ENCODE results near the gene DIAPH2.

Gene DIAPH2

DNA sequence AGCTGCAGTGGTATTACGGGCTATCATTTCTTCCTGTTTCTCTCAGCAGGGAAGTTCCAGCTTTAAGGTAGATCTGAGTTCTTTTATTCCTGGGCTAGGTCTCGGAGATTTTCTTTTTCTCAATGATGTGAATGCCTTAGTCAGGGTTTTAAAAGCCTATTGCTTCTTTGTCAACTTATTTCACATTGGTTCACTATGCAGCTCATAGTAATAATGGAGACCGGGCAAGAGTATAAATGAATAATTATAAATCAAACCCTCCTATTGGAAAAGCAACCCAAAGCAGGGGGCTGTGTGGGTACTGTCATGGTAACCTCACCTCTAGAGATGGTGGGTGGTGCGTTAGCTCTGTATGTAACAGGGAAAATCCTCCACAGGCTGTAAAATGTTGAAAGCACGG is 762.7 kb downstream of the DIAPH2 start:
- no peak for DNase-seq (ENCODE audit: low spot score)
- no peak for FAIRE-seq

DNA sequence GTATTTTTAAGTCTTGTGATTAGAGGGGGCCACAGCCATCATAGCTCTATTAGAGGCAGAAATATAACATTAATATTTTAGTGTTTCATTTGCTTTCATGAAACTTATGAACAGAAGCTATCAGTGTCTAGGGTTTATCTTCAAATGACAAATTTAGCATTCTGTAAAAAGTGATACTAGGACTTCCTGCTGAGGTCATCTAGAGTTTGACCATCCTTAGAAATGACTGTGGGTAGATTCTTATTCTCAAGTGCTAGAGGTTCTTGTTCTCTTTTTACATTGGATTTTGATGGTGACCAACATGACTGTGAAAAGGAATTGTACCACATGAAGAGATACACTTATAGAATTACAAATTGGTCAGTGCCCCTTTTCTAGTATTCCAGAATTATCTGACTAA is 767.6 kb downstream of the DIAPH2 start:
- DNase-seq (ENCODE audit: low spot score) (no peak), FAIRE-seq (no peak)

DNA sequence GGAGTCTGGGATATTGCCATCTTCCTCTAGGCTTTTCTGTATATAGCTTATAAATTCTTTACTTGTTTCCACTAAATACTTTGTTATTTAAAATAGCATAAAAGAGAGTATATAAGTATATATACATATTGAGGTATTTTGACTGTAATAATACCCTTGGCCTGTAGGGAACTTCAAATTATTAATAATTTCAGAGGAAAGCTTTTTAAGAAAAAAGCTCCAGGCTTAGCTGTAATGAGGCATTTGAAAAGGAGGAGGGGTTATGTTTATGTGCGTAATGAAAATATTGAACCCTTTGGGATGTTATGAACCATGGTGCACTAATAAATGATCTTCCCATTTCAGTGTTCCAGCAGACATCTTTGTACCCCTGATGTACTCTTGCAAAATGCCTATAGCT is 777.1 kb downstream of the DIAPH2 start:
- FAIRE-seq: no peak

DNA sequence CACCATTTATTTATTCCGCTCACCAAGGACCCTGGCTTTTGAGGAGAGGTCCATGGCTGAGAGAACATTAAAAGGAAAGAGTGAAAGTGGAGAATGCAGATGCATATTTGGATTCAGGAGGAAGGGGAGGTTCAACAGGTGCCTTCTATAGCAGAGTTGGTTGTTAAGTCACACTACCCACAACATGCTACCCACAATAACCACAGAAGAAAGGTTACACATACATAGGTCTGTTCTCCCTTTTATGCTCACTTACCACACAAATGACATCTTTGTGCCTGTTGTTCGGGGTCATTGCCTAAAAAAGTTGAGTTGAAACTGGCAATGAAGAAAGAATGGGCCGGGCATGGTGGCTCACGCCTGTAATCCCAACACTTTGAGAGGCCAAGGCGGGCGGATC is 786.4 kb downstream of the DIAPH2 start:
- DNase-seq (ENCODE audit: low spot score): no peak
- FAIRE-seq: no peak

More for the DNA sequence above, 777.1 kb downstream of the DIAPH2 start:
- DNase-seq (ENCODE audit: low spot score): no peak

DNA sequence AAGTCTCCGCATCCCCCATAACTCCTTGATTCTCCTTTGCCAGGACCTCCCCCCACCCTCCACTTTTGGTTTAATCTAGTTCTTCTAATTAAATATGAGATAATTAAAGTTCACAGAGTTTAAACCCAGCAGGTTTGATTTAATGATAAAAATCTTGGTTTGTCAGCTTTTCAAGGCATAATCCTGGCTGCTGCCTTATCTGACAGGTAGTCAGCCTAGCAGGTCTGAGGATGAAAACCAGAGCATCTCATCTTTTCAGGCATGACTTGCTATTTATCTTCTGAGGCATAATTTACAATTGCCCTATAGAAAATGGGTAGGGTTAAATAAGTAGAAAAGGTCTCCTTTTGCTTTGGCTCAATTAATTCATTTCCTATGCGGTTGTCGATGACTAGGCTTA is 790.3 kb downstream of the DIAPH2 start:
- DNase-seq (ENCODE audit: low spot score) (no peak), FAIRE-seq (no peak)

DNA sequence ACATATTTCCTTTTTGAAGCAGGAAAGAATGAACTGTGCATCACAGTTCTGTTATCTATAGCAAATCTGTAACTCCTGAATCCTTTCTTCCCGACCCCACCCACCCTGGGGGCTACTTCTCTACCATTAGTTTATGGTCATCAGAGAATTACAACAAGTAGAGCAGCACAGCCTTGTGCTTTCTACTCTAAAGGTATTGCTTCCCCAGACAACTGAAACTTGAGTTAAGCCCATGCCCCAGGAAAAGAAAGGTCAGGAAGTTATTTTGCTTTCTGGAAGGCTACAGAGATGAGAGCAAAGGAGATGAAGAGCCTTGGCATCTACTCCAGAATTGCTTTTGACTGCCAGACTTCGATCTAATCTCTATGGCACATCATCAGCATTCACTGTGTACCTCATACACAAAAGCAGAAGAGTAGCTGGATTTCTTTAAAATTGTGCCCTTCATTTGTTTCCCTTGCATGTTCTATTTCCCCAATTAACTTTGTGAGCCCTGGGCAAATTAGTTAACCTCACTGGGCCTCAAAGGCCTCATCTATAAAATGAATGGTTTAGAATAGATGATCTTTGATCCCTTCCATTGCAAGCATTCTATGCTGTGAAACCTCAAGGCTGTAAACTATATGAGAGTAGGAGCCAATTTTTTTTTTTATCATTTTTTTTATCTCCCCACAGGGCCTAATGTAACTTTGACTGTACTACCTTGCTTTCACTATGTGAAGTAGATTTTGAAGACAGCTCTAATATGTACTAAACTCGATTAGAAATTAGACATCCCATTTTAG is 794.7 kb downstream of the DIAPH2 start:
- FAIRE-seq (no peak), DNase-seq (ENCODE audit: low spot score) (no peak)

DNA sequence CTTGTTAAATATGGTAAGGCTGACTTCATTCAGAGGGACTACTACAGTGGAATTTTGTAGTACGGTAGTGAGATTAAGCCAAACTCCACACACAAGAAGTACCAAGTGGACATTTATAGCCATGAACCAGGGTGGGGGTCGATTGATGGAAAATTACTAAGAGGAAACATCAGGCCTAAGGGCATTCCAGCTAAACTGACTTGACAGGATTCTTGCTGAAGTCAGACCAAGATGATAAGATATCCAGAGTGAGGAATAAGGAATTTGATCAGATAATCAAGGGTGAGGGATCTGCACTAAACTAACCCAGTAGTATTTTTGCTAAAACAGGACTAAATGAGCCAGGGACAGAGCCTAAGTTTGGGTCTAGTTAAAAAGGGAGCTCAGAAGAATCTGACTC is 796.6 kb downstream of the DIAPH2 start:
- no peak for FAIRE-seq
- no peak for DNase-seq (ENCODE audit: low spot score)

DNA sequence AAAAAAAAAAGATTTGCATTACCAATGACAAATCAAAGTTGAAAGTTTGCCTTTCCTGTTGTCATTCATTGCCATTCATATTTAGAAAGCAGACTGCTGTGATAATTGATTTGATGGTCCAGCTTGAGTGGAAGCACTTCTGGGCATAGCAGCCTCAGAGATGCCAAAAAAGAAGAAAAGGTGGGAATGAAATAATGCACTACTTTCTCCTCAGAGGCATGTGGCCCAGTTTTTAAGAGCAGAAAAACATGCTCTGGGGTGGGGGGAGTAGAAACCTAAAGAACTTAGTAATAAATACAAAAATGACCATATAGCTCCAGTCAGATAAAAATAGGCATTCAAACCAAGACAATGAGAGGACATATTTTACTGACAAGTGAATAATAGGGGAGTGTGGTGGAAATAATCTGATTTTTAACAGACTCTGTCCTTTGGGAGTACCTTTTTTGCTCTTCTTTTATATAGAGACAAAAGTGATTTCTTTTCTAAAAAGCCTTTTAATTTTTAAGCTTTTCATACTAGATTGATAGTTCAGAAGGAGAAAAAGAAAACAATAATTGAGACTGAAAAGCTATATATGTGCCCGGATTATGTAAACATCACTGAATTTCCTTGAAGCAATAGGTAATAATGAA is 798.1 kb downstream of the DIAPH2 start:
- FAIRE-seq (no peak), DNase-seq (ENCODE audit: low spot score) (no peak)

DNA sequence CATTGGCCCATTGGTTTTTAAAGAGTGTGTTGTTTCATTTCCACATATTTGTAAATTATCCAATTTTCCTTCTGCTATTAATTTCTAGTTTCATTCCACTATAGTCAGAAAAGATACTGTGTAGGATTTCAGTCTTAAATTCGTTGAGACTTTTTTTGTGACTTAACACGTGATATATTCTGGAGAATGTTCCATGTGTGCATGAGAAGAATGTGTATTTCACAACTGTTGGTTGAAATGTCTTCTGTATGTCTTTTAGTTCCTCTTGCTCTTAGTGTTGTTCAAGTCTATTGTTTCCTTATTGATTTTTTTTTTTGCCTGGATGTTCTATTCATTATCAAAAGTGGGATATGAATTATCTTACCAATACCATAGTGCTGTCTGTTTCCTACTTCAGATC is 806.0 kb downstream of the DIAPH2 start:
- FAIRE-seq (no peak), DNase-seq (ENCODE audit: low spot score) (no peak)

DNA sequence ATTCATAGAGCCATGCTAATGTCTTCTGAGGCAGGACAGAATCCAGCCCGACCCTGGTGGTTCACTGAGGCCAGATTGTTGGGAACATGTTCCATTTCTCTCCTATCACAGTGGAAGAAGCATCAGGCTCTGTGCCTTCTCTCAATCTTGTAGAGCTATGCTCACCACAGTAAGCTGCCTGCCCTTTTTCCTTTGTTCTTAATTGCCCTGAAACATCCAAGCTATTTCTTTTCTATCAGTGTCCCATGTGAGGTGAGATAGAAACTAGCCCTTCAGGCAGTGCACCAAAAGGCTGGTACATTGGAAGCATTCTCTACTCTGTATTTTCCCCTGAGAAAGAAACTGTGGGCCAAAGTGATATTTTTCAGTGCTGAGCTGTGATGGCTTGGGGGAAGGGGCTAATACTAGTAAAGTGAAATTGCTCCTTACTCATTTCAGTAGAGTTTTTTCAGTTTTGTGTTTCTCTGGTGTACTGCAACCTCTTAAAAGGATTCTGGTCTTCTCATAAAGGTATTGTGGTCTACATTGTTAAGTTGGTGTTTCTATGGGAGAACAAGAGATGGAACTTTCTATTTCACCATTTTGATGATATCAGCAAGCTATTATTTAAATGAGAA is 810.2 kb downstream of the DIAPH2 start:
- FAIRE-seq: no peak

DNA sequence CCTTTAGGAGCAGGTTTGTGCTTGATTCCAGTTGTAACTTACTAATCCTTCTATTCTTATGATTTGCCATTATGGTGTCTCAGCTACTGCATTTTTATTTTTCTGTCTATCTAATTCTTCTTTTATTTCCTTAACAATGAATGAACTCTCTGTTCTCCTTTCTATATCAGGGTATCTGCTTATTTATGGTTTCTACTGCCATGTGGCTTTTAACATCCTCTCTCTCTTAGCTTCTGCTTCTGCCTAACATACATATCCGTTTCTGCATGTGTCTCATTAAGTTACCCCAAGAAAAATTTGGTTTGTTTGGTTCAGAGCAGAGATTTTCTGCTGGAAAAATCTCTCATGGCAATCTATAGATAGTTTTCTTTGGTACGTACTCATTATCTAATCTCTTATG is 813.5 kb downstream of the DIAPH2 start:
- FAIRE-seq (no peak), DNase-seq (ENCODE audit: low spot score) (no peak)

More for the DNA sequence above, 810.2 kb downstream of the DIAPH2 start:
- DNase-seq (ENCODE audit: low spot score): no peak

DNA sequence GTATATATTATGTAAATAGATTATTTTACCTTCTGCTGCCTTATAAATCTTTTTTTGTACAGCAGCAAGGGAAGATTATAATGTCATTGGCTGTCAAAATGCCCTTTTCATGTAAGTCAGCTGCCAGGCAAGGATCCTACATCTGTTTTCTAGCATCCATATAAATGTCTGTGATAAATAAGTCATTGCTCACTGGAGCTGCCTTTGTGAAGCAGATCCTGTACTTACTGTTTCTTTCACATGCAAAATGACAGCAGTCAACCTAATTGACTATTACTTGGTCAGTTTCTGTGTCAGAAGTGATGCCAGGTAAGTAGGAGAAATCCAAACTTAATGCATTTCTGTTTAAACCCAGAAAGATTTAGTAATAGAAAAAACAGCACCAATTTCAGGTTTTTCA is 819.8 kb downstream of the DIAPH2 start:
- no peak for FAIRE-seq

DNA sequence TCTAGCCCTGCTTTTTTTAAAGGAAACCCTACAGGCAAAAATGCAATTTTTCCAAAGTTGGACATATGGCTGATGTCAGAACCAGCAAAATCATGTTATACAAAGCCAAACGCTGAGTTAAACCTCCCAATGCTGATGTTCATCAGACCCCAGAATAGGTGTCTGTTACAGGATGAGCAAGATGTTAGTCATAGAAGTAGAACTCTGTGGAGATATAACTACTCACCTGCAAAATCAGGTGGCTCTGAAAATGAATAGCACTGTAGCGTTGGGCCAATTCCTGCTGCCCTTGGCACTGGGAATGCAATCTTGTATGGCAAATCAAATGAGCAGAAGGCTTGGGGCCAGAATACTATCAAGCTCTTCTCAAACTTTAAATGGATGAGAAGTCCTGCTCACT is 833.1 kb downstream of the DIAPH2 start:
- FAIRE-seq (no peak), DNase-seq (ENCODE audit: low spot score) (no peak)

More for the DNA sequence above, 819.8 kb downstream of the DIAPH2 start:
- no peak for DNase-seq (ENCODE audit: low spot score)

DNA sequence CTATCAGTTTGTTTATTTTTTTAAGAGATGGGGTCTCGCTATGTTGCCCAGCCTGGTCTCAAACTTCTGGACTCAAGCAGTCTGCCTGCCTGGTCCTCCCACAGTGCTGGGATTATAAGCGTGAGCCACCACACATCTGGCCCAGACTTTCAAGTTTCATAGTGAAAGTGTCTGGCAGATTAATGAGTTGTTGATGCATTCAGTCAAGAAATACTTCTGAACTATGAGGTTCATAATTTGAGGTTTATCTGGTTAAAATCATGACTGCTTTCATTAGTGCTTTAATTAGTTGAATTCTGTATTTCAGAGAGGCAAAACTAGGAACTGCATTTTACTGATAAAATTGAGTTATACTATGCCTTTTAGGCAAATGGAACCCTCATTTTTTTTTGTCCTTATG is 837.7 kb downstream of the DIAPH2 start:
- FAIRE-seq: no peak
- no peak for DNase-seq (ENCODE audit: low spot score)

DNA sequence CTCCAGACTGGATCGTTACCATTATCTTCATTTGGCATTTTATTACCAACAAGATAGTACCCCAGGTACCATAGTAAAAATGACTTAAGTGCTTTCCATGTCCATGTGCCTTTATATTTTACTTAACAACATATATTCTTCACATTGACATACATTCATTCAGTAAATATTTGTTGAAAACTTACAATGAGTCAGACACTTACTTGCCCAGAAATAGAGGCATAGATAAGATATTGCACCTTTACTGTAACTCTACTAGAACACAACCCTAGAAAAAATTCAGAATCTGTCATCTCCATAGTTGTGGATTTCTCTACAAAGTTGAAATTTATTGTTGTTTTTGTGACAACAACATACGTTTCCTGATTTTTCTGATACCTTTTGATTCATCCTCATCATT is 839.7 kb downstream of the DIAPH2 start:
- FAIRE-seq (no peak), DNase-seq (ENCODE audit: low spot score) (no peak)

DNA sequence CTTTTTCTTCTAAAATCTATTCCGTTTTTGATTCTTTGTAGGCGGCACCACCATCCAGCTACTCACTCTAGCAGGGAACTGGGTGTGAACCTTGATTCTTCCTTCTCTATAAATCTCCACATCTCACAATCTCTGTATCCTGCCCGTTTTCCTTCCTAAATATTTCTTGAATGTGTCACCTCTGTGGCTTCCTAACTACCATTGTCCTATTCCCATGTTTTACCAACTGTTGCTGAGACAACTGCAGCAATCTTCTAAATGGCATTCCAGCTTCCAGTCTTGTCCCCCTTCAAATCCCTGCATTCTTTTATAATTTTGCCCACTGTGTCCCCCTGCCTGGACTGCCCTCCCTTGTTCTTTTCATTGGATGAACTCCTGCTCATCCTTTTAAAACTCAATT is 840.4 kb downstream of the DIAPH2 start:
- DNase-seq (ENCODE audit: low spot score) (peak; percentile 64), FAIRE-seq (no peak)

DNA sequence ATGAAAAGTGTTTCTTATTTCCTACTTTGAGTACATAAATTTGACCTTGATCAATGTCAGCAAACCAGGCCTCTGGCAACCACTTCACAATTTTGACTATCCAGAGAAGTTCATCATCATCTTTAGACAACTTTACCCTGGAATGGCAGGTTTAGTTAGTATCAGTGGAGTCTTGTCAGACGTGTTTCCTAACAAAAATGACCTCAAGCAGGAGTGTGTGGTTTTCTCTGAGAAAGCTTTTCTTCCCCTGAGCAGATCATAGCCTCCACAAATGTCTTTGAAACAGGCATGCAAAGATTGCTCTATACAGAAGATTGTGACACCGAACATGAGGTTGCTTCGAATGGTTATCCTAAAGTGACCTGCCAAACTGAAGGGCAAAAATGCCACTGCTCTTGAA is 841.3 kb downstream of the DIAPH2 start:
- DNase-seq (ENCODE audit: low spot score) (no peak), FAIRE-seq (no peak)

DNA sequence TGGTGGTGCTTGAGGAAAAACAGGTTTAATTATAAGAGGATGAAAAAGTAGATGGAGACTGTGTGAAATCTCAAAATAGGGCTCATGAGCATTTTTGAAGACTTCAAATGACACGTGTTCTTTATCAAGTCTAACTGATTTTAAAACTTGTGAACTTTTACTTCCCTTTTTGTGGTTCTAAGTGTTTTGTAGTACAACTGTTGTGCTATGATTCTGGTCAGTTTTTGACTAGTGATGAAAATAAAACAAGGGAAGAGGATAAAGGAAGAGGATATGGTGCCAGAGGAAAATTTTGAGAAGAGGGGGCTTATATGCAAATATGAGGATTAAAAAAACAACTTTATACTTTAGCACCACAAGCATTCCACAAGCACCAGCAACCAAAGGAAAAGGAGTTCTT is 843.1 kb downstream of the DIAPH2 start:
- no peak for FAIRE-seq
- no peak for DNase-seq (ENCODE audit: low spot score)

DNA sequence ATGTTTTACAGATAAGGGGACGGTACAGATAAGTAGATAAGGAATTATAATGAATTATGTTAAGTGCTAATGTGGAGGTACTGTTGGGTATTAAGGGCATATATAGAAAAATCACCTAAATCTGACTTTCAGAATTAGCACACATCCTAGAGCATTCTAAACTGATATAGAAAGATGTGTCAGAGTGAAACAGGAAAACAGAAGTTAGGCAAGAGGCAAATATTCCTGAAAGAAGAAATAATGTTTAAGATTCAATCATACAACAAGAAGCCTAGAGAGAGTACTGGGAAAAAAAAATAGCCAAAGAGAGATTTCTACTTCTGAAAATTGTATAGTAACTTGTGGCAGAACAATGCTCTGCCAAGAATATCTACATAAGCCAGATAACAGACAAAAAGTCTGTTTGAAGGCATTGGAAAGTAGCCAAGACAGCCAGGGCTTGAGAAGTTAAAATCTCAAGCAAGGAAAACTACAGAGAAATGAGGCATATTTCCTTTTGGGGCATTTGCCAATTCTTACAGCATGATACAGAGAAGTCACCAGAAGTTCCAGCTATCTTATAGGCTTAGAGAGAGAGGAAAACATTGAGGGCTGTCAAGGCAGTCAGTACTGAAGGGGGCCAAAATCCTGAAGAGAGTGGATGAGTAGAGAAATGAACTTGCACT is 845.0 kb downstream of the DIAPH2 start:
- FAIRE-seq (no peak), DNase-seq (ENCODE audit: low spot score) (no peak)

DNA sequence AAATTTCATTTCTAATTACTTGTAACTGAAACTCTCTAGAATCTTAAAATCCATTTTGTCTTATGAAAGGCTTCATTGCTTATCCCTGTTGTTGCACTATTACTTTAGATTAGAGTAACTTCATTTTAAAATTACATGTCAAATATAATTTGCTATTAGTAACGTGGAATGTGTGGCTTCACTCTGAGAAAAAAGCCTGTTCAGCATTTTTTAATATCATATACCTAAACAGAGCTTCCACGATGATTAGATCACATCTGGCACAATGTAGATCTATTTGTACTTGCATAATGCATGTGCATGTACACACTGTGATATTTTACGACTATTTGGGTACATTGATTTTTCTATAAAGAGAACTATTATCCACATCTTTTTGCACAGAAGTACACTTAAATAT is 847.2 kb downstream of the DIAPH2 start:
- FAIRE-seq: no peak
- DNase-seq (ENCODE audit: low spot score): no peak

DNA sequence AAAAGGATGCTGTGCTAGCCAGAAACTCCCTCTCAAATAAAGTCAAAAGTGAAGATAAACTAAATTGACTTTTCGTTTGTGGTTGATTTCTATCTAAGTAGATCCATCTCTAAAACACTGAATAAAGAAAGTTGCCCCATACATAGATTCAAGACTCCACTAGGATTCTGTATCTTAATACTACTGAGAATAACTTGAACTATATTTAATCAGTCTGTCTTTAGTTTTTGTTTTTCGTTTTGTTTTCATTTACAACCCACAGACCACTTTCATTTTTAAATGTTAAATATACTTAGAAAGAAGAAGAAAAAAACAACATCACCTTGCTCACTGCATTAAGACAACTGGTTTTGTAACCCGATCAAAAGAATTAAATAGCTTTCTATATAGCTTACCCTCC is 854.1 kb downstream of the DIAPH2 start:
- DNase-seq (ENCODE audit: low spot score) (no peak), FAIRE-seq (no peak)

DNA sequence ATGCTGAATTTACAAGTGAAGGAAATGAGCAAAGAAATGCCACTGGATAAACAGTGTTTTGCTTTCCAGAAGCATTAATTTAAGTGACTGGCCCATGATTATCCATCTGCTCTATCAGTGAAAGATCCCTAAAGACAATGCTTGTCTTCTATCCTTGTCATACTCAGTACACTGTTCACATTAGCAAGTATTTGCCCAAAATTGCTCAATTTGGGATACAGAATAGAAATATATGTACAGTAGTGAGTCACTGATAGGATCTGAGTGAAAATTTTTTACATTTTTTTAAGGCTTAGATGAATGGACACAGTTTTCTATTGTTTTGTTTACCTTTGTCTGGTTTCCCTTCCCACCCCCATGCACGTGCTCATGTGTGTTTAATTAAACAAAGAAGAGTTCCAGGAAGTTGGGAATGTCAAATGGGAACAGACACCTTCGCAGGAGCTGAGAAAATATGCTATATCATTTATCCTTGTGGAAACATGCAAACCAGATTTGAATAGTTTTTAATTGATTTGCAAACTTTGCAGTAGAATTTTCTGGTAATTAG is 855.4 kb downstream of the DIAPH2 start:
- FAIRE-seq (no peak), DNase-seq (ENCODE audit: low spot score) (no peak)

Data from RCC 7860 (cell line).